HepG2 (cell line): Measurements from ENCODE around the gene TMEM167B. TPM values are rescaled to one million over a fixed set of nuclear protein-coding genes. Genes with fewer than 3 reads are reported as not detected.
A peak's percentile ranks its signal among the peaks of the same experiment; 100 is the strongest.

Experiments used
- CAMTA2 ChIP-seq: sonication (generic); formaldehyde crosslinking; IDR thresholded peaks from 2 replicates; pipeline ENCODE4 v1.4.0; 2020; ENCODE audit warnings: mild to moderate bottlenecking, missing genetic modification reagents, borderline replicate concordance
- DMAP1 ChIP-seq: IDR thresholded peaks from 2 replicates; pipeline ENCODE4 v1.6.1; 2016
- MEF2D ChIP-seq: sonication (generic); formaldehyde crosslinking; IDR thresholded peaks from 2 replicates; pipeline ENCODE4 v1.5.1; 2020; ENCODE audit warnings: mild to moderate bottlenecking, missing genetic modification reagents
- MXI1 ChIP-seq: IDR thresholded peaks from 3 replicates; pipeline ENCODE4 v1.6.1; 2012; ENCODE audit warnings: low read depth, low read length, inconsistent platforms, borderline replicate concordance
- PATZ1 ChIP-seq: sonication (generic); formaldehyde crosslinking; IDR thresholded peaks from 2 replicates; pipeline ENCODE4 v1.4.0; 2020; ENCODE audit warnings: missing genetic modification reagents
- PRDM10 ChIP-seq: sonication (generic); formaldehyde crosslinking; IDR thresholded peaks from 2 replicates; pipeline ENCODE4 v1.4.0; 2020; ENCODE audit warnings: low read depth, missing genetic modification reagents
- SRF ChIP-seq: IDR thresholded peaks from 2 replicates; pipeline ENCODE4 v1.6.1; 2011; ENCODE audit warnings: mild to moderate bottlenecking, low read depth, low read length, moderate library complexity
- SRSF4 ChIP-seq: fragments of 200-400 bp; formaldehyde crosslinking; IDR thresholded peaks from one replicate; pipeline ENCODE4 v1.6.1; 2018; ENCODE audit warnings: mild to moderate bottlenecking, low read depth, low read length, moderate library complexity; ENCODE audit not compliant: poor library complexity, severe bottlenecking
- TAF1 ChIP-seq: sonication (generic); formaldehyde crosslinking; IDR thresholded peaks from 2 replicates; pipeline ENCODE4 v1.4.0; 2020; ENCODE audit warnings: missing genetic modification reagents
- YEATS2 ChIP-seq: sonication (generic); formaldehyde crosslinking; IDR thresholded peaks from 2 replicates; pipeline ENCODE4 v1.4.0; 2020; ENCODE audit warnings: missing genetic modification reagents, borderline replicate concordance
- ZBTB49 ChIP-seq: sonication (generic); formaldehyde crosslinking; IDR thresholded peaks from 2 replicates; pipeline ENCODE4 v1.4.0; 2020; ENCODE audit warnings: missing genetic modification reagents, borderline replicate concordance
- ZKSCAN1 ChIP-seq: fragments of 150-350 bp; IDR thresholded peaks from 2 replicates; pipeline ENCODE4 v1.6.1; 2014; ENCODE audit warnings: low read length
- ZNF235 ChIP-seq: sonication (generic); formaldehyde crosslinking; IDR thresholded peaks from 2 replicates; pipeline ENCODE4 v1.8.1; 2023; ENCODE audit warnings: mild to moderate bottlenecking, missing genetic modification reagents, borderline replicate concordance
- ZNF292 ChIP-seq: sonication (generic); formaldehyde crosslinking; IDR thresholded peaks from 2 replicates; pipeline ENCODE4 v1.8.1; 2022; ENCODE audit warnings: mild to moderate bottlenecking, low read depth, missing genetic modification reagents, borderline replicate concordance
- polyA plus RNA-seq, 8 experiments: library from polyadenylated mRNA; depleted of rRNA in 3 of 8; stranded (reverse) in 7 of 8; unstranded in 1 of 8; fragments of >200 nt; fragmentation: Illumina TruSeq in 4 of 8; extraction: Trizol in 4 of 8; gene quantifications; 2 replicates each; pipeline versions ENCODE4 v1.2.1 to v1.2.3, GENCODE V29; 2011 to 2016; ENCODE audit warnings: low read depth in 4 of 8, missing spikeins in 1 of 8, mixed read lengths in 1 of 8; ENCODE audit not compliant: insufficient read depth in 1 of 8
- total RNA-seq, 5 experiments: library from RNA; depleted of rRNA; stranded (reverse); fragments of >200 nt; fragmentation: Illumina TruSeq; extraction: Trizol; gene quantifications; 2 replicates each; pipeline ENCODE4 v1.2.3, GENCODE V29; 2016; ENCODE audit warnings: low read depth in 1 of 5
- TF ChIP-seq, protein P1 (sequence below): sonication (generic); formaldehyde crosslinking; conservative IDR thresholded peaks from 2 replicates; pipeline ENCODE4 v1.4.0; 2020; ENCODE audit warnings: missing genetic modification reagents
- TF ChIP-seq, protein P2 (sequence below): sonication (generic); formaldehyde crosslinking; conservative IDR thresholded peaks from 2 replicates; pipeline ENCODE4 v1.4.0; 2020; ENCODE audit warnings: missing genetic modification reagents

Gene TMEM167B
- total and polyA plus RNA-seq, 2 of the 13 experiments (the other 11 are each of a cell fraction or from before 2014, with no cell fraction given): 9.5 to 22.4 TPM

GRCh38 chr1:109075531-109076490, 14.8 kb upstream of the TMEM167B start, which contains the start of gene TAF13 (continued):
- no peak for TF ChIP-seq SRSF4
- peak; percentile 88; the same call in 2 of the 3 replicates for TF ChIP-seq MXI1
- TF ChIP-seq ZNF235 (CRISPR knock-in tag): no peak
- TF ChIP-seq ZNF292 (CRISPR knock-in tag): peak; percentile 22; the same call in 1 of the 2 replicates
- peak; percentile 50; the same call in 1 of the 2 replicates for TF ChIP-seq MEF2D (CRISPR knock-in tag)
- TF ChIP-seq CAMTA2: no peak
- peak; percentile 94 for TF ChIP-seq TAF1 (CRISPR knock-in tag)
- TF ChIP-seq PRDM10 (CRISPR knock-in tag): peak; percentile 71
- TF ChIP-seq, protein P1, sequence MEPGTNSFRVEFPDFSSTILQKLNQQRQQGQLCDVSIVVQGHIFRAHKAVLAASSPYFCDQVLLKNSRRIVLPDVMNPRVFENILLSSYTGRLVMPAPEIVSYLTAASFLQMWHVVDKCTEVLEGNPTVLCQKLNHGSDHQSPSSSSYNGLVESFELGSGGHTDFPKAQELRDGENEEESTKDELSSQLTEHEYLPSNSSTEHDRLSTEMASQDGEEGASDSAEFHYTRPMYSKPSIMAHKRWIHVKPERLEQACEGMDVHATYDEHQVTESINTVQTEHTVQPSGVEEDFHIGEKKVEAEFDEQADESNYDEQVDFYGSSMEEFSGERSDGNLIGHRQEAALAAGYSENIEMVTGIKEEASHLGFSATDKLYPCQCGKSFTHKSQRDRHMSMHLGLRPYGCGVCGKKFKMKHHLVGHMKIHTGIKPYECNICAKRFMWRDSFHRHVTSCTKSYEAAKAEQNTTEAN: no peak
- peak; percentile 90 for TF ChIP-seq DMAP1 (CRISPR knock-in tag)
- no peak for TF ChIP-seq ZBTB49 (CRISPR knock-in tag)
- TF ChIP-seq ZKSCAN1: no peak
- TF ChIP-seq, protein P2, sequence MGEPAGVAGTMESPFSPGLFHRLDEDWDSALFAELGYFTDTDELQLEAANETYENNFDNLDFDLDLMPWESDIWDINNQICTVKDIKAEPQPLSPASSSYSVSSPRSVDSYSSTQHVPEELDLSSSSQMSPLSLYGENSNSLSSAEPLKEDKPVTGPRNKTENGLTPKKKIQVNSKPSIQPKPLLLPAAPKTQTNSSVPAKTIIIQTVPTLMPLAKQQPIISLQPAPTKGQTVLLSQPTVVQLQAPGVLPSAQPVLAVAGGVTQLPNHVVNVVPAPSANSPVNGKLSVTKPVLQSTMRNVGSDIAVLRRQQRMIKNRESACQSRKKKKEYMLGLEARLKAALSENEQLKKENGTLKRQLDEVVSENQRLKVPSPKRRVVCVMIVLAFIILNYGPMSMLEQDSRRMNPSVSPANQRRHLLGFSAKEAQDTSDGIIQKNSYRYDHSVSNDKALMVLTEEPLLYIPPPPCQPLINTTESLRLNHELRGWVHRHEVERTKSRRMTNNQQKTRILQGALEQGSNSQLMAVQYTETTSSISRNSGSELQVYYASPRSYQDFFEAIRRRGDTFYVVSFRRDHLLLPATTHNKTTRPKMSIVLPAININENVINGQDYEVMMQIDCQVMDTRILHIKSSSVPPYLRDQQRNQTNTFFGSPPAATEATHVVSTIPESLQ (CRISPR knock-in tag): no peak
- TF ChIP-seq SRF: no peak
- peak; percentile 35; the same call in 1 of the 2 replicates for TF ChIP-seq PATZ1 (CRISPR knock-in tag)
- peak; percentile 98 for TF ChIP-seq YEATS2
